Hepatic stellate cell (primary cell): Measurements from ENCODE around the gene NKX2-4.

ENCODE experiments used
- DNase-seq: peaks from one replicate; pipeline ENCODE4 v3.0.0; 2011; ENCODE audit warnings: low spot score

Gene NKX2-4

DNA sequence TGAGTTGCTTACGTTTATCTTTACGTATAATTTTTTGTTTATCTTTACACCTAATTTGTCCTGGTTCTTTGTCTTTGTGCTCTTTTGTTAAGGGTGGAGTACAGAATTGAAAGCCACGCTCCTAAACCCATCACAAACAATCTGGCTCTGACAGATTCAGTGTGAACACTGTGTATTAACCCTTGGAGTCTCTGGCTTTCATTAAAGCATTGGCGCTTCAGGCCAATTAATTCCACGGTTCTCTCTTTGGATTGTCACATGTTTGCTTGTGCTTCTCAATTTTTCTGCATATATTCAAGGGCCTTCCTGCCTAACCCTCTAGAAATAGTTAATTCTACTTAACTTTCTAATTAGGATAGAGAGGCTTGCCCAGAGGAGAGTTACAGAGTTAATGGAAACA, 38.6 kb downstream of the NKX2-4 start:
- DNase-seq: no peak

DNA sequence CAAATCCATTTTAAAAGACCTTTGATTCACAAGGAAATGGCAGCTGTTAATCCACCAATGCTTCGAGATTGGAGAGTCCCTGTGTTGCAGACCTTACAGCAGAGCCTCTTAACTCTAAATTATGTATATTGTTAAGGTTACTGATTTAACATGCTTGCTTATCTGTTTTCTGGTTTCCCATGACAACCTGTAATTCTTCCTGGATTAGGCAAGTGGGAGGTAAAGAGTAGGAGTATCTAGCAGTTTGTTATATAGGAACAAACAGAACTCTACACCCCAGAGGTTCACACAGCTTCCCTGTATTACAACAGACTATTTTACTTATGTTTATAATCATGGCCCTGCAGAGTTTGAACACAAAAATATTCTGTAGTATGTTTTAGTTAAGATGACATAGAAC, 39.5 kb downstream of the NKX2-4 start:
- DNase-seq: no peak

DNA sequence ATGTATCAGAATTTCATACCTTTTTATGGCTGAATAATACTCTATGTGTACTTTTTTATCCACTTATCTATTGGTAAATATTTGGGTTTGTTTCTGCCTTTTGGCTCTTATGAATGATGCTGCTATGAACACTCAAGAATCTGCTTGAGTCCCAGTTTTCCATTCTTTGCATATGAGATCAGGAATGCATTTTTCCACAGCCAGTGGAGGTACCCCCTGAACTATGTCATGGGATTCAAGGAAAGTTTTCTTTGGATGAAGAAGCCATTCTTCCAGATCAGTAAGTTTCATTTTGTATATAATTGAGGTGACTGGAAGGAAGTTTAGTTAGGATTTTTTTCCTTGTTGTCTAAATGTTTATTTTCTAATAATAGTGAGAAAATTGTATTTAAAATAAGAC, 40.9 kb downstream of the NKX2-4 start:
- DNase-seq: no peak

DNA sequence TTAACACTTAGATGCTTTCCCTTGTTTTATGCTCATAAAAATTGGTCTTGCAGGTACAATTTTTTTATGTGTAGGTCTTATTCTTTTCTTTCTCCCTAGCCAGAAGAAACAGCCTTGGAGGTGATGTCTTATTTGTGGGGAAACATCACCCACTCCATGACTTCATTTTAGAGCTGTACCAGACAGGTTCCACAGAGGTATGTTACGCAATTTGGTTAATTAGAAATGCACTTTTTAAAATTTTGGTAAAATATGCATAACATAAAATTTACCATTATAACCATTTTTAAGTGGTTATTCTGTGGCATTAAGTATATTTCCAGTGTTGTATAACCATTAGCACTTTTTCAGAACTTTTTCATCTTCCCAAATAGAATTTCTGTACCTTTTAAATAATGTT, 41.3 kb downstream of the NKX2-4 start:
- DNase-seq: no peak

DNA sequence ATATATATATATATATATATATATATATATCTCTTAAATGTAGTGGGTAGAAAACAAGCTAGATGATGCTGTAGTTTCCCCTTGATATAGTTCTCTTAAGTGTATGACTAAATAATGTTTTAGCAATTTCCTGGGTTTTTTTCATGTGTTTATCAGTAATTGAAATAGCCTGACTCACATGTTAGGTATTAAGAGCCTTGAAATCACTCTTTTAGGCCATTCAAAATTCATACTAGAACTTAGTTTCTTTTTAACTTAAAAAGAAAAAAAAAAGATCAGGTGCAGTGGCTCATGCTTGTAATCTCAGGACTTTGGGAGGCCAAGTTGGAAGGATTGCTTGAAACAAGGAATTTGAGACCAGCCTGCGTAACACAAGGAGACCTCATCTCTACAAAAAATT, 44.1 kb downstream of the NKX2-4 start:
- peak; percentile 12 for DNase-seq

DNA sequence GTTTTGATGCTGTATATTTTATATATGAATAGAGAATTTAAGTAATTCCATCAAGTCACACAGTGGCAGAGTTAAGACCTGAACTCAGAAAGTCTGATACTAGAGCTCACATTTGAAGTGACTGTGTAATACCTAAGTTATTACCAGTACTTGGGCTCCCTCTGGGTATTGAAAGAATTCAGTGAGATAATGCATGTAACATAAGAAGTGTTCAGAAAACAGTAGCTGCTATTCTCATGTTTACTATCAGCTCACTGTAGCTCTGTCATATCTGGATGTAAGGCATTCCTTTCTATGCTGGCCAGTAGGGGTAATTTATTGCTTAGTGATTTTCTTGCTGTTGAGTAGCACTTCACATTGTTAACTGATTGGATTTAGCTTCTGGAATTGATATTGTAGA, 44.6 kb downstream of the NKX2-4 start:
- DNase-seq: peak; percentile 4
